H1 (cell line): ENCODE measurements around the gene TEAD1. TPM values are rescaled to one million over a fixed set of nuclear protein-coding genes. Genes with fewer than 3 reads are reported as not detected.

Experiments
- CTCF ChIA-PET: fragments of 300-600 bp; sonication (Branson Sonifier 250); formaldehyde crosslinking; loops from one replicate; lab custom pipeline; 2021; ENCODE audit not compliant: partially characterized antibody; lab: Charles Lee
- POLR2A ChIA-PET: fragments of 300-600 bp; sonication (Branson Sonifier 250); formaldehyde crosslinking; loops from one replicate; lab custom pipeline; 2021; ENCODE audit warnings: inconsistent platforms; ENCODE audit not compliant: partially characterized antibody; lab: Charles Lee
- DNase-seq, 2 experiments: peaks; one replicate each; pipeline versions ENCODE4 v3.0.0 to v3.0.0-alpha.2; 2010 to 2022; ENCODE audit warnings: low spot score in 2 of 2, low read depth in 1 of 2, mixed read lengths in 1 of 2
- FAIRE-seq: peaks from 2 replicates; lab custom pipeline; 2011; peaks lifted over from hg19 to GRCh38; lab: Jason Lieb, UNC
- H2AFZ ChIP-seq: 2 replicates; pipeline ENCODE4 v1.8.1; 2012; ENCODE audit warnings: low read length, inconsistent platforms
- H2AK5ac ChIP-seq: 2 replicates; pipeline ENCODE4 v1.6.1; 2013; ENCODE audit warnings: low read depth, low read length
- H2BK120ac ChIP-seq: replicated peaks from 2 replicates; pipeline ENCODE3; 2013; ENCODE audit warnings: low read depth, low read length, inconsistent platforms
- H2BK12ac ChIP-seq: 2 replicates; pipeline ENCODE4 v1.6.1; 2013; ENCODE audit warnings: low read depth, low read length
- H2BK15ac ChIP-seq: 2 replicates; pipeline ENCODE4 v1.6.1; 2013; ENCODE audit warnings: low read length
- H2BK20ac ChIP-seq: 2 replicates; pipeline ENCODE4 v1.6.1; 2013; ENCODE audit warnings: low read length
- H2BK5ac ChIP-seq: 2 replicates; pipeline ENCODE4 v1.6.1; 2013; ENCODE audit warnings: low read depth, low read length
- H3K14ac ChIP-seq: 2 replicates; pipeline ENCODE4 v1.6.1; 2013; ENCODE audit warnings: inconsistent platforms; ENCODE audit not compliant: insufficient read length
- H3K18ac ChIP-seq: 2 replicates; pipeline ENCODE4 v1.6.1; 2013; ENCODE audit warnings: low read length; ENCODE audit errors: extremely low read depth
- H3K23ac ChIP-seq: 2 replicates; pipeline ENCODE4 v1.6.1; 2013; ENCODE audit warnings: inconsistent platforms; ENCODE audit not compliant: insufficient read length
- H3K23me2 ChIP-seq: 2 replicates; pipeline ENCODE4 v1.6.1; 2013; ENCODE audit warnings: low read depth, low read length
- H3K27ac ChIP-seq: 2 replicates; pipeline ENCODE4 v1.6.1; 2011; ENCODE audit warnings: low read depth, low read length, inconsistent platforms
- H3K27me3 ChIP-seq, 4 experiments: replicated peaks in 1 of 4; 1 replicate in 1 of 4; 2 replicates in 3 of 4; pipeline versions ENCODE4 v1.6.1 to v1.8.1; 2011 to 2013; ENCODE audit warnings: low read length in 3 of 4, mild to moderate bottlenecking in 3 of 4, inconsistent platforms in 2 of 4, mixed read lengths in 2 of 4, moderate library complexity in 1 of 4; ENCODE audit not compliant: control insufficient read depth in 3 of 4, insufficient read depth in 3 of 4; ENCODE audit errors: extremely low read depth in 1 of 4
- H3K36me3 ChIP-seq, 4 experiments: 2 replicates each; pipeline versions ENCODE4 v1.6.1 to v1.8.1; 2011 to 2013; ENCODE audit warnings: mild to moderate bottlenecking in 4 of 4, low read length in 3 of 4, moderate library complexity in 2 of 4, control low read depth in 1 of 4, inconsistent platforms in 1 of 4; ENCODE audit not compliant: insufficient read depth in 4 of 4, control insufficient read depth in 2 of 4
- H3K4ac ChIP-seq: replicated peaks from 2 replicates; pipeline ENCODE3; 2013; ENCODE audit warnings: low read length, low read depth, mixed read lengths, inconsistent platforms; ENCODE audit not compliant: insufficient read length
- H3K4me1 ChIP-seq, 4 experiments: replicated peaks in 1 of 4; 1 replicate in 1 of 4; 2 replicates in 3 of 4; pipeline versions ENCODE4 v1.6.1 to v1.8.1; 2011 to 2013; ENCODE audit warnings: low read length in 3 of 4, inconsistent platforms in 2 of 4, mixed read lengths in 1 of 4; ENCODE audit not compliant: insufficient read depth in 4 of 4, control insufficient read depth in 3 of 4
- H3K4me2 ChIP-seq, 2 experiments: 2 replicates each; pipeline versions ENCODE4 v1.6.1 to v1.8.1; 2011 to 2013; ENCODE audit warnings: low read depth in 2 of 2, low read length in 2 of 2, control low read depth in 1 of 2, inconsistent platforms in 1 of 2, mild to moderate bottlenecking in 1 of 2; ENCODE audit not compliant: insufficient read depth in 1 of 2
- H3K4me3 ChIP-seq, 4 experiments: fragments of 200-600, 300-600 bp in 1 of 4; sonication (generic), shearing (Covaris generic), sonication (Bioruptor Twin) in 1 of 4; 2 replicates each; pipeline versions ENCODE4 v1.5.1 to v1.8.1; 2011 to 2016; ENCODE audit warnings: low read length in 4 of 4, low read depth in 3 of 4, control low read depth in 2 of 4, inconsistent platforms in 2 of 4, mild to moderate bottlenecking in 2 of 4, mixed read lengths in 1 of 4, moderate library complexity in 1 of 4; ENCODE audit not compliant: insufficient read depth in 2 of 4; ENCODE audit errors: extremely low read depth in 1 of 4
- H3K56ac ChIP-seq: replicated peaks from 2 replicates; pipeline ENCODE3; 2013; ENCODE audit warnings: low read depth, mild to moderate bottlenecking, mixed read lengths, low read length, inconsistent platforms; ENCODE audit not compliant: insufficient read length
- H3K79me1 ChIP-seq: 2 replicates; pipeline ENCODE4 v1.6.1; 2013; ENCODE audit warnings: low read depth, low read length, control low read depth
- H3K79me2 ChIP-seq, 2 experiments: 2 replicates each; pipeline versions ENCODE4 v1.6.1 to v1.8.1; 2012 to 2013; ENCODE audit warnings: low read length in 2 of 2, mild to moderate bottlenecking in 2 of 2, inconsistent platforms in 1 of 2; ENCODE audit not compliant: insufficient read depth in 2 of 2, control insufficient read depth in 1 of 2
- H3K9ac ChIP-seq, 4 experiments: replicated peaks in 1 of 4; 1 replicate in 1 of 4; 2 replicates in 3 of 4; pipeline versions ENCODE4 v1.6.1 to v1.8.1; 2011 to 2013; ENCODE audit warnings: low read depth in 3 of 4, low read length in 3 of 4, control low read depth in 2 of 4, mild to moderate bottlenecking in 2 of 4, moderate library complexity in 2 of 4, inconsistent platforms in 1 of 4; ENCODE audit errors: extremely low read depth in 1 of 4
- H3K9me3 ChIP-seq, 2 experiments: 2 replicates each; pipeline versions ENCODE4 v1.6.1 to v1.8.1; 2012 to 2013; ENCODE audit warnings: mild to moderate bottlenecking in 2 of 2, moderate library complexity in 2 of 2, control low read depth in 1 of 2, inconsistent platforms in 1 of 2, low read depth in 1 of 2, low read length in 1 of 2, mixed read lengths in 1 of 2; ENCODE audit not compliant: insufficient read depth in 2 of 2
- H4K20me1 ChIP-seq, 2 experiments: replicated peaks in 1 of 2; 2 replicates each; pipeline versions ENCODE3 to v1.8.1; 2011 to 2013; ENCODE audit warnings: inconsistent platforms in 2 of 2, low read length in 2 of 2, mild to moderate bottlenecking in 1 of 2; ENCODE audit not compliant: insufficient read depth in 2 of 2, control insufficient read depth in 1 of 2
- H4K5ac ChIP-seq: 2 replicates; pipeline ENCODE4 v1.6.1; 2013; ENCODE audit warnings: low read length, low read depth, mixed read lengths, inconsistent platforms; ENCODE audit not compliant: insufficient read length
- H4K8ac ChIP-seq: 2 replicates; pipeline ENCODE4 v1.8.0; 2013; ENCODE audit warnings: mild to moderate bottlenecking, moderate library complexity, low read length, inconsistent platforms; ENCODE audit not compliant: insufficient read depth; ENCODE audit errors: extremely low read depth
- H4K91ac ChIP-seq: replicated peaks from 2 replicates; pipeline ENCODE3; 2013; ENCODE audit warnings: low read length, mixed read lengths, inconsistent platforms; ENCODE audit not compliant: insufficient read length
- BACH1 ChIP-seq: IDR thresholded peaks from 2 replicates; pipeline ENCODE4 v1.6.1; 2012; ENCODE audit warnings: low read length, improper control_type of control experiment
- BCL11A ChIP-seq, 2 experiments: IDR thresholded peaks; one replicate each; pipeline ENCODE4 v1.6.1; 2011; ENCODE audit warnings: low read depth in 2 of 2, low read length in 2 of 2, mild to moderate bottlenecking in 2 of 2
- CBX5 ChIP-seq: fragments of 300-800, 300-1000 bp; sonication (generic); IDR thresholded peaks from 2 replicates; pipeline ENCODE4 v1.7.1; 2016; ENCODE audit warnings: antibody characterized with exemption, low read length, low read depth
- EZH2 ChIP-seq: fragments of 200-600 bp; sonication (generic); IDR thresholded peaks from 2 replicates; pipeline ENCODE4 v1.7.1; 2012; ENCODE audit warnings: low read depth, mild to moderate bottlenecking, moderate library complexity, low read length, inconsistent platforms; ENCODE audit not compliant: severe bottlenecking
- GTF2F1 ChIP-seq: IDR thresholded peaks from 2 replicates; pipeline ENCODE4 v1.6.1; 2012; ENCODE audit warnings: low read depth, low read length, improper control_type of control experiment, borderline replicate concordance
- HDAC6 ChIP-seq: IDR thresholded peaks from one replicate; pipeline ENCODE4 v1.7.1; 2012; ENCODE audit warnings: low read depth, mild to moderate bottlenecking, inconsistent platforms, low read length, moderate library complexity
- JUND ChIP-seq: IDR thresholded peaks from 2 replicates; pipeline ENCODE4 v1.6.1; 2011; ENCODE audit warnings: mild to moderate bottlenecking, improper control_type of control experiment, low read length
- RBBP5 ChIP-seq: IDR thresholded peaks from 2 replicates; pipeline ENCODE4 v1.7.1; 2012; ENCODE audit warnings: low read depth, mild to moderate bottlenecking, inconsistent platforms, low read length, moderate library complexity, borderline replicate concordance
- SP4 ChIP-seq: IDR thresholded peaks from 2 replicates; pipeline ENCODE4 v1.6.1; 2012; ENCODE audit warnings: low read length, inconsistent platforms
- TAF1 ChIP-seq: IDR thresholded peaks from 2 replicates; pipeline ENCODE4 v1.6.1; 2011; ENCODE audit warnings: mild to moderate bottlenecking, low read depth, low read length
- TBP ChIP-seq: IDR thresholded peaks from 2 replicates; pipeline ENCODE4 v1.6.1; 2011; ENCODE audit warnings: low read depth, low read length, improper control_type of control experiment
- TEAD4 ChIP-seq: IDR thresholded peaks from 2 replicates; pipeline ENCODE4 v1.6.1; 2012; ENCODE audit warnings: low read depth, low read length, inconsistent platforms, mixed read lengths
- WGBS, 2 experiments: shearing (Covaris generic) in 1 of 2; methylation state at CpG; one replicate each; pipeline versions ENCODE4 v1.1.6 to v1.1.7; 2013 to 2015; ENCODE audit warnings: low lambda C conversion rate in 2 of 2, mixed read lengths in 2 of 2, inconsistent platforms in 1 of 2, low coverage in 1 of 2, missing lambda C conversion rate in 1 of 2; ENCODE audit not compliant: insufficient replicate concordance in 2 of 2, insufficient coverage in 1 of 2, insufficient read length in 1 of 2; ENCODE audit errors: extremely low coverage in 1 of 2, missing lambda C conversion rate in 1 of 2; 5-methylcytosine and 5-hydroxymethylcytosine counted together
- polyA plus RNA-seq, 7 experiments: library from polyadenylated mRNA; depleted of rRNA in 3 of 7; stranded (reverse) in 5 of 7; unstranded in 2 of 7; fragments of >200 nt in 5 of 7; fragments of 200-250 nt in 2 of 7; gene quantifications; 1 replicate in 5 of 7; 2 replicates in 1 of 7; 4 replicates in 1 of 7; pipeline versions ENCODE4 v1.2.1 to v1.2.3, GENCODE V29; 2011 to 2013; ENCODE audit warnings: missing spikeins in 2 of 7, mixed read lengths in 2 of 7
- total RNA-seq: library from RNA; stranded (reverse); fragmentation: NEBNext Ultra II Directional; extraction: Animal tissue kit (Norgen Biotek cat#: 25700); gene quantifications from 2 replicates; pipeline ENCODE4 v1.2.1, GENCODE V29; 2021
- TF ChIP-seq, protein P1 (sequence below): IDR thresholded peaks from 2 replicates; pipeline ENCODE4 v1.6.1; 2011; ENCODE audit warnings: low read depth, mild to moderate bottlenecking, low read length; ENCODE audit not compliant: insufficient read depth

The TEAD1 gene
- total and polyA plus RNA-seq, 2 of the 8 experiments (the other 6 are each of a cell fraction or from before 2014, with no cell fraction given): 15.6 to 67.4 TPM

DNA sequence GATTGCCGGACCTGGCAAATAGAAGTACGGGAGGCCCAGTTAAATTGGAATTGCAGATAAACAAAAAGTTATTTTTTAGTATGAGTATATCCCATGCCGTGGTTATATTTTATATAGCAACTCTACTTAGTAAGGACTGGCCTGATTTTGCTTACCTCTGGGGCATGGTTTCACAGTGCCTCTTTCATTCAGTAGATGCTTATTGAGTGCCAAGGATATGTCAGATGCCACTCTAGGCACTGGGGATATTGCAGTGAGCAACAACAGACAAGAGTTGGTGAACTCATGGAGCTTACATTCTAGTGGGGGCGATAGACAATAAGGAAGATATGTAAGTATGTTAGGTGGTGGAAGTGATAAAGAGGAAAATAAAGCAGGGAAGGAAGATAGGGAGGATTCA is 112.2 kb downstream of the TEAD1 start:
- Histone ChIP-seq H3K9ac (no peak overlapping the region), H4K91ac (no peak overlapping the region), H4K8ac (no peak overlapping the region), H3K23me2 (no peaks in the 10 kb centered on the region), H3K4me3 (no peak overlapping the region), H2BK20ac (no peak overlapping the region), H2AFZ (no peak overlapping the region), H2BK5ac (0 out of 2 replicates have a peak overlapping the region, but pooled peaks have one; percentile 26), H3K27ac (no peak overlapping the region), H3K4me2 (no peak overlapping the region), H3K14ac (no peak overlapping the region), H4K20me1 (peaks cover 2 to 9% of the 10 kb centered on the region in 2 experiments), H3K18ac (no peak overlapping the region), H2BK15ac (no peak overlapping the region), H2BK120ac (no peak overlapping the region), H3K4me1 (peaks cover 4 to 19% (median 12%) of the 10 kb centered on the region in 4 experiments), H4K5ac (no peak overlapping the region), H3K27me3 (no peaks in the 10 kb centered on the region), H3K4ac (no peak overlapping the region), H3K79me2 (peaks cover 0 to 67% of the 10 kb centered on the region in 2 experiments; a peak in 2 of 4 replicates), H3K79me1 (peaks cover 3% of the 10 kb centered on the region), H3K9me3 (no peaks in the 10 kb centered on the region), H3K36me3 (no peaks in the 10 kb centered on the region), H3K56ac (no peak overlapping the region), H2AK5ac (no peak overlapping the region), H3K23ac (no peak overlapping the region), H2BK12ac (no peak overlapping the region)
- DNase-seq (no peak), FAIRE-seq (no peak)
- POLR2A ChIA-PET: no interaction called here
- CTCF ChIA-PET: interaction anchor here (0.6 to 1.0 kb wide), 5 partner anchors 7 to 65 kb away, joined by 3 to 4 read pairs (median 3); no protein-coding TSS in a partner anchor
- no peak for TF ChIP-seq RBBP5
- TF ChIP-seq, protein P1, sequence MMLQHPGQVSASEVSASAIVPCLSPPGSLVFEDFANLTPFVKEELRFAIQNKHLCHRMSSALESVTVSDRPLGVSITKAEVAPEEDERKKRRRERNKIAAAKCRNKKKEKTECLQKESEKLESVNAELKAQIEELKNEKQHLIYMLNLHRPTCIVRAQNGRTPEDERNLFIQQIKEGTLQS: no peak
- TF ChIP-seq BCL11A (IDR thresholded peaks at IDR 0.05; ENCODE audit: low read depth in 2 of 2, low read length in 2 of 2): no peak
- TF ChIP-seq TEAD4: no peak
- no peak for TF ChIP-seq CBX5
- no peak for TF ChIP-seq BACH1
- TF ChIP-seq JUND: no peak
- TF ChIP-seq SP4: no peak
- TF ChIP-seq TBP: no peak
- TF ChIP-seq TAF1: no peak
- TF ChIP-seq GTF2F1: no peak
- TF ChIP-seq EZH2: no peak
- TF ChIP-seq HDAC6: no peak
- 93 to 100% methylated on average over 1 to 4 of the region's 4 CpGs for WGBS, 2 experiments
